GM18507 (cell line): ENCODE data around the gene TPH2.

Source experiments
- DNase-seq: peaks from one replicate; pipeline ENCODE4 v3.0.0; 2011; ENCODE audit warnings: low read depth; ENCODE audit not compliant: insufficient read length; ENCODE audit errors: extremely low spot score
- FAIRE-seq: peaks from 2 replicates; lab custom pipeline; 2011; peaks lifted over from hg19 to GRCh38; lab: Jason Lieb, UNC

TPH2 gene

GRCh38 chr12:72077111-72077820 is 138.6 kb downstream of the TPH2 start:
- FAIRE-seq = no peak
- DNase-seq = no peak

GRCh38 chr12:72081777-72082176 is 143.1 kb downstream of the TPH2 start:
- FAIRE-seq = no peak
- no peak for DNase-seq
